WTC11 (cell line): ENCODE measurements around the gene NINJ2. TPM values are rescaled to one million over a fixed set of nuclear protein-coding genes. Genes with fewer than 3 reads are reported as not detected.

Source experiments
- ATAC-seq: fragments of 200-7000 bp; cut with Tn5 transposase; 2 replicates; pipeline ENCODE4 v1.10.0; 2021; ENCODE audit warnings: mild to moderate bottlenecking, moderate library complexity
- CTCF ChIA-PET: fragments of 300-600 bp; sonication (Branson Sonifier 250); formaldehyde crosslinking; loops from one replicate; lab custom pipeline; 2021; ENCODE audit warnings: antibody characterized with exemption; lab: Charles Lee
- POLR2A ChIA-PET: fragments of 350-600 bp; sonication (Branson Sonifier 250); formaldehyde crosslinking; loops from one replicate; lab custom pipeline; 2021; ENCODE audit warnings: antibody characterized with exemption; lab: Charles Lee
- DNase-seq: peaks from one replicate; pipeline ENCODE4 v3.0.0; 2021; ENCODE audit warnings: low spot score
- H3K27ac Mint-ChIP-seq: 2 replicates; pipeline ENCODE4 v1.8.0; 2021; ENCODE audit warnings: mixed read lengths
- H3K27me3 Mint-ChIP-seq: 2 replicates; pipeline ENCODE4 v1.8.0; 2021; ENCODE audit warnings: low read depth, mild to moderate bottlenecking, moderate library complexity, mixed read lengths
- H3K36me3 Mint-ChIP-seq: 2 replicates; pipeline ENCODE4 v1.8.0; 2021; ENCODE audit warnings: mixed read lengths
- H3K4me1 Mint-ChIP-seq: 2 replicates; pipeline ENCODE4 v1.8.0; 2022; ENCODE audit warnings: mixed read lengths
- H3K4me3 Mint-ChIP-seq: 2 replicates; pipeline ENCODE4 v1.8.0; 2021; ENCODE audit warnings: mild to moderate bottlenecking, moderate library complexity, mixed read lengths
- H3K9me3 Mint-ChIP-seq: 2 replicates; pipeline ENCODE4 v1.8.0; 2021; ENCODE audit warnings: mixed read lengths
- AFF4 ChIP-seq: sonication (generic); formaldehyde crosslinking; IDR thresholded peaks from 2 replicates; pipeline ENCODE4 v1.8.1; 2023; ENCODE audit warnings: mild to moderate bottlenecking, missing genetic modification reagents, borderline replicate concordance
- ATF1 ChIP-seq: sonication (generic); formaldehyde crosslinking; IDR thresholded peaks from 2 replicates; pipeline ENCODE4 v1.8.1; 2023; ENCODE audit warnings: mild to moderate bottlenecking, moderate library complexity, missing genetic modification reagents
- CBFB ChIP-seq: sonication (generic); formaldehyde crosslinking; IDR thresholded peaks from 2 replicates; pipeline ENCODE4 v1.8.1; 2022; ENCODE audit warnings: mild to moderate bottlenecking, low read depth, missing genetic modification reagents
- CREB1 ChIP-seq: sonication (generic); formaldehyde crosslinking; IDR thresholded peaks from 2 replicates; pipeline ENCODE4 v1.8.0; 2023; ENCODE audit warnings: mild to moderate bottlenecking, missing genetic modification reagents
- EMX1 ChIP-seq: fragments of 250-450 bp; sonication (Bioruptor Pico); IDR thresholded peaks from 2 replicates; pipeline ENCODE4 v1.8.0; 2021; ENCODE audit warnings: mild to moderate bottlenecking
- ESRRA ChIP-seq: sonication (generic); formaldehyde crosslinking; IDR thresholded peaks from 2 replicates; pipeline ENCODE4 v1.8.1; 2022; ENCODE audit warnings: mild to moderate bottlenecking, missing genetic modification reagents, borderline replicate concordance
- FOXP4 ChIP-seq: sonication (generic); formaldehyde crosslinking; IDR thresholded peaks from 2 replicates; pipeline ENCODE4 v1.8.0; 2022; ENCODE audit warnings: mild to moderate bottlenecking, missing genetic modification reagents
- HMGA2 ChIP-seq: fragments of 250-450 bp; sonication (Bioruptor Pico); IDR thresholded peaks from 2 replicates; pipeline ENCODE4 v1.4.0; 2021; ENCODE audit warnings: mild to moderate bottlenecking, moderate library complexity
- JAZF1 ChIP-seq: fragments of 250-450 bp; sonication (Bioruptor Pico); IDR thresholded peaks from 2 replicates; pipeline ENCODE4 v1.9.0; 2021; ENCODE audit warnings: moderate library complexity, mild to moderate bottlenecking, inconsistent platforms
- NFATC4 ChIP-seq: fragments of 250-450 bp; sonication (Bioruptor Pico); IDR thresholded peaks from 2 replicates; pipeline ENCODE4 v1.9.0; 2021; ENCODE audit warnings: mild to moderate bottlenecking
- NR3C1 ChIP-seq: sonication (generic); formaldehyde crosslinking; conservative IDR thresholded peaks from 2 replicates; pipeline ENCODE4 v1.8.1; 2023; ENCODE audit warnings: low read depth, mild to moderate bottlenecking, missing genetic modification reagents
- PRRX2 ChIP-seq: fragments of 250-450 bp; sonication (Bioruptor Pico); IDR thresholded peaks from 2 replicates; pipeline ENCODE4 v1.8.0; 2021; ENCODE audit warnings: mild to moderate bottlenecking
- SOX15 ChIP-seq: fragments of 250-450 bp; sonication (Bioruptor Pico); IDR thresholded peaks from 2 replicates; pipeline ENCODE4 v1.9.0; 2021; ENCODE audit warnings: mild to moderate bottlenecking
- TP53 ChIP-seq: sonication (generic); formaldehyde crosslinking; IDR thresholded peaks from 2 replicates; pipeline ENCODE4 v1.8.1; 2023; ENCODE audit warnings: mild to moderate bottlenecking, missing genetic modification reagents
- ZNF416 ChIP-seq: fragments of 250-450 bp; sonication (Bioruptor Pico); IDR thresholded peaks from 2 replicates; pipeline ENCODE4 v1.9.0; 2021; ENCODE audit warnings: mild to moderate bottlenecking, inconsistent platforms
- ZNF532 ChIP-seq: fragments of 250-450 bp; sonication (Bioruptor Pico); IDR thresholded peaks from 2 replicates; pipeline ENCODE4 v1.9.0; 2021; ENCODE audit warnings: mild to moderate bottlenecking, borderline replicate concordance
- total RNA-seq: library from RNA; stranded (reverse); gene quantifications from 3 replicates; pipeline ENCODE4 v1.2.3, GENCODE V29; 2021
- TF ChIP-seq, protein P1 (sequence below): sonication (generic); formaldehyde crosslinking; IDR thresholded peaks from 2 replicates; pipeline ENCODE4 v1.8.1; 2022; ENCODE audit warnings: mild to moderate bottlenecking, missing genetic modification reagents, moderate library complexity, borderline replicate concordance
- TF ChIP-seq, protein P2 (sequence below): sonication (generic); formaldehyde crosslinking; conservative IDR thresholded peaks from 2 replicates; pipeline ENCODE4 v1.8.1; 2023; ENCODE audit warnings: mild to moderate bottlenecking, low read depth, missing genetic modification reagents, moderate library complexity

Gene NINJ2
- total RNA-seq, 1 experiment from 2014 or later: 0.42 TPM

- TF ChIP-seq, protein P1, sequence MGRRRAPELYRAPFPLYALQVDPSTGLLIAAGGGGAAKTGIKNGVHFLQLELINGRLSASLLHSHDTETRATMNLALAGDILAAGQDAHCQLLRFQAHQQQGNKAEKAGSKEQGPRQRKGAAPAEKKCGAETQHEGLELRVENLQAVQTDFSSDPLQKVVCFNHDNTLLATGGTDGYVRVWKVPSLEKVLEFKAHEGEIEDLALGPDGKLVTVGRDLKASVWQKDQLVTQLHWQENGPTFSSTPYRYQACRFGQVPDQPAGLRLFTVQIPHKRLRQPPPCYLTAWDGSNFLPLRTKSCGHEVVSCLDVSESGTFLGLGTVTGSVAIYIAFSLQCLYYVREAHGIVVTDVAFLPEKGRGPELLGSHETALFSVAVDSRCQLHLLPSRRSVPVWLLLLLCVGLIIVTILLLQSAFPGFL (CRISPR knock-in tag): no peak
- TF ChIP-seq ESRRA (CRISPR knock-in tag) (no peak), NR3C1 (CRISPR knock-in tag) (no peak), TP53 (CRISPR knock-in tag) (no peak), NFATC4 (CRISPR knock-in tag) (no peak), FOXP4 (CRISPR knock-in tag) (no peak), EMX1 (CRISPR knock-in tag) (no peak)
Measured at GRCh38 chr12:690466-690865, 27.2 kb upstream of the NINJ2 start (continued).

DNA sequence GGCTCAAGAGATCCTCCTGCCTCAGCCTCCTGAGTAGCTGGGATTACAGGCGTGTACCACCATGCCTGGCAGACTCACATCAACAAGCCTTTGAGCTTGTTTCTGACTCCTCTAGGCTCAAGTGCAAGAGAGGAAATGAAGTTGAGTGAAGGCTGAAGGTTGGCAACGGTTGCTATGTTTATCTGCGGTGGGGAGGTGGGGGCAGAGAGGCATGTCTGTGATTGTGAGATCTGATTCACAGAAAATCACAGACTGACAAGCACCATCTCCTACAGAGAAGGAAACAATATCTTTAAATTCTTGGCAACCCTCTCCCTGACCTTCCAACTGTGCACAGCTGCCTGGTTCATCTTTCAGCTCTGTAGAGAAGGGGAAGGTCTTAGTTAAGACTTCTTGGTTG lies 22.1 kb upstream of the NINJ2 start:
- POLR2A ChIA-PET: no interaction called here
- no peak for DNase-seq
- CTCF ChIA-PET: interaction anchor here (0.6 to 1.9 kb wide), 4 partner anchors 12 to 131 kb away, joined by 3 to 6 read pairs (median 4); no protein-coding TSS in a partner anchor
- Mint-ChIP-seq H3K4me1 (no peaks in the 10 kb centered on the region), H3K27ac (no peak overlapping the region), H3K9me3 (peaks cover 7% of the 10 kb centered on the region), H3K36me3 (0 out of 2 replicates have a peak, but pooled peaks cover 1% of the 10 kb centered on the region), H3K4me3 (no peak overlapping the region), H3K27me3 (no peaks in the 10 kb centered on the region)
- no peak for ATAC-seq
- TF ChIP-seq PRRX2 (CRISPR knock-in tag): no peak
- TF ChIP-seq HMGA2 (CRISPR knock-in tag): 0 out of 2 replicates have a peak, but pooled peaks have one; percentile 9

DNA sequence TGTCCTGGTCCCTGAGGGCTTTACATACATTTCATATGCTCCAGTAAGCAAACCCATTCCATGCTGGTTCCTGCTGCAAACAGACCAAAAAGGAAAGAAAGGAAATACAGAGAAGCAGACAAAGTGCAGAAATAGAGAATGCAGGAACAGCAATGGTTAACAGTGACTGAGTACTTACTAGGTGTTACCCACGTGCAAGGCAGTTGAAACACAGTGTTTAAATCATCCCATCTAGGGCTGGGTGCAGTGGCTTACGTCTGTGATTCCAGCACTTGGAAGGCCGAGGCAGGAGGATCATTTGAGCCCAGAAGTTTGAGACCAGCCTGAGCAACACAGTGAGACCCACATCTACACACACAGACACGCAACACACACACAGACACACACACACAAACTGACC lies 21.2 kb upstream of the NINJ2 start:
- no peak for TF ChIP-seq CREB1 (CRISPR knock-in tag)
- no peak for TF ChIP-seq ZNF416 (CRISPR knock-in tag)
- TF ChIP-seq CBFB: no peak
- no peak for TF ChIP-seq SOX15 (CRISPR knock-in tag)
- TF ChIP-seq JAZF1 (CRISPR knock-in tag): no peak
- no peak for TF ChIP-seq AFF4 (CRISPR knock-in tag)
- TF ChIP-seq, protein P2, sequence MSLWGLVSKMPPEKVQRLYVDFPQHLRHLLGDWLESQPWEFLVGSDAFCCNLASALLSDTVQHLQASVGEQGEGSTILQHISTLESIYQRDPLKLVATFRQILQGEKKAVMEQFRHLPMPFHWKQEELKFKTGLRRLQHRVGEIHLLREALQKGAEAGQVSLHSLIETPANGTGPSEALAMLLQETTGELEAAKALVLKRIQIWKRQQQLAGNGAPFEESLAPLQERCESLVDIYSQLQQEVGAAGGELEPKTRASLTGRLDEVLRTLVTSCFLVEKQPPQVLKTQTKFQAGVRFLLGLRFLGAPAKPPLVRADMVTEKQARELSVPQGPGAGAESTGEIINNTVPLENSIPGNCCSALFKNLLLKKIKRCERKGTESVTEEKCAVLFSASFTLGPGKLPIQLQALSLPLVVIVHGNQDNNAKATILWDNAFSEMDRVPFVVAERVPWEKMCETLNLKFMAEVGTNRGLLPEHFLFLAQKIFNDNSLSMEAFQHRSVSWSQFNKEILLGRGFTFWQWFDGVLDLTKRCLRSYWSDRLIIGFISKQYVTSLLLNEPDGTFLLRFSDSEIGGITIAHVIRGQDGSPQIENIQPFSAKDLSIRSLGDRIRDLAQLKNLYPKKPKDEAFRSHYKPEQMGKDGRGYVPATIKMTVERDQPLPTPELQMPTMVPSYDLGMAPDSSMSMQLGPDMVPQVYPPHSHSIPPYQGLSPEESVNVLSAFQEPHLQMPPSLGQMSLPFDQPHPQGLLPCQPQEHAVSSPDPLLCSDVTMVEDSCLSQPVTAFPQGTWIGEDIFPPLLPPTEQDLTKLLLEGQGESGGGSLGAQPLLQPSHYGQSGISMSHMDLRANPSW (CRISPR knock-in tag): no peak
- no peak for TF ChIP-seq ATF1 (CRISPR knock-in tag)
- TF ChIP-seq ZNF532 (CRISPR knock-in tag): no peak
- ATAC-seq: no peak

More for the DNA sequence above, 21.2 kb upstream of the NINJ2 start:
- ChIA-PET POLR2A (no interaction called here), CTCF (interaction anchor here (1.6 kb wide), 1 partner anchor 16 kb away, joined by 6 read pairs; no protein-coding TSS in a partner anchor)
- DNase-seq: no peak
- H3K9me3 Mint-ChIP-seq: peaks cover 5% of the 10 kb centered on the region
- no peaks in the 10 kb centered on the region for H3K36me3 Mint-ChIP-seq
- no peak overlapping the region for H3K4me3 Mint-ChIP-seq
- no peaks in the 10 kb centered on the region for H3K27me3 Mint-ChIP-seq
- no peak overlapping the region for H3K27ac Mint-ChIP-seq
- H3K4me1 Mint-ChIP-seq: no peaks in the 10 kb centered on the region
